Vagina (tissue), 2 donors: ENCODE data around the gene RHOH. TPM values are rescaled to one million over a fixed set of nuclear protein-coding genes. Genes with fewer than 3 reads are reported as not detected.

Experiments used
- DNase-seq, 2 donors: peaks; one replicate each; pipeline ENCODE4 v3.0.0-alpha.2; 2017; ENCODE audit errors: extremely low spot score in 2 of 2
- H3K27ac ChIP-seq: fragments of 200-600 bp; sonication (generic); one replicate; pipeline ENCODE4 v1.5.1; 2019
- H3K27me3 ChIP-seq: fragments of 200-600 bp; sonication (generic); one replicate; pipeline ENCODE4 v1.5.1; 2019
- H3K36me3 ChIP-seq, 2 donors: fragments of 200-600 bp; sonication (generic); one replicate each; pipeline ENCODE4 v1.5.1; 2017 to 2019
- H3K4me1 ChIP-seq: fragments of 200-600 bp; sonication (generic); one replicate; pipeline ENCODE4 v1.5.1; 2019
- H3K4me3 ChIP-seq, 2 donors: fragments of 200-600 bp; sonication (generic); 1 replicate in 1 of 2; 2 replicates in 1 of 2; pipeline ENCODE4 v1.5.1; 2016 to 2019
- H3K9me3 ChIP-seq: fragments of 200-600 bp; sonication (generic); one replicate; pipeline ENCODE4 v1.5.1; 2019
- CTCF ChIP-seq, 3 experiments: fragments of 450-650 bp in 2 of 3; fragments of 200-600 bp in 1 of 3; sonication (generic) in 1 of 3; IDR thresholded peaks; one replicate each; pipeline ENCODE4 v1.5.1; 2017 to 2019; ENCODE audit warnings: antibody characterized with exemption in 3 of 3, mild to moderate bottlenecking in 2 of 3, moderate library complexity in 2 of 3
- POLR2A ChIP-seq, 2 donors: fragments of 450-650 bp; IDR thresholded peaks; one replicate each; pipeline ENCODE4 v1.6.1; 2017; ENCODE audit warnings: antibody characterized with exemption in 2 of 2, mild to moderate bottlenecking in 2 of 2, moderate library complexity in 2 of 2
- POLR2AphosphoS5 ChIP-seq, 2 donors: sonication (generic); formaldehyde crosslinking; IDR thresholded peaks; one replicate each; pipeline ENCODE4 v1.9.0; 2017; ENCODE audit warnings: antibody characterized with exemption in 2 of 2, mild to moderate bottlenecking in 2 of 2, low read depth in 1 of 2; ENCODE audit not compliant: insufficient read depth in 1 of 2
- intact Hi-C: fragments of 100-400 bp; cut with DNase I; formaldehyde crosslinking; loops from one replicate; pipeline ENCODE4 v1.15.1; 2023
- total RNA-seq: library from RNA; depleted of rRNA; stranded (reverse); fragments of >200 nt; gene quantifications from one replicate; pipeline ENCODE4 v1.2.3, GENCODE V29; 2016

RHOH gene
- total RNA-seq, 1 donor from 2014 or later, result 2.9 TPM

- intact Hi-C loops, result no loop called here
These were observed 73.8 kb downstream of the RHOH start for GRCh38 chr4:40270609-40271008.

GRCh38 chr4:40275065-40275730 is 78.4 kb downstream of the RHOH start:
- H3K27ac ChIP-seq, result no peak overlapping the region
- no peak for DNase-seq
- TF ChIP-seq CTCF (IDR thresholded peaks at IDR 0.05) (no peak), POLR2A (IDR thresholded peaks at IDR 0.05) (no peak), POLR2AphosphoS5 (IDR thresholded peaks at IDR 0.05; ENCODE audit: insufficient read depth in 1 of 2, low read depth in 1 of 2) (no peak)
- H3K4me3 ChIP-seq, result no peak overlapping the region
- no peaks in the 10 kb centered on the region for H3K9me3 ChIP-seq
- H3K27me3 ChIP-seq, result no peaks in the 10 kb centered on the region
- H3K4me1 ChIP-seq, result no peaks in the 10 kb centered on the region
- intact Hi-C loops, result no loop called here
- no peaks in the 10 kb centered on the region for H3K36me3 ChIP-seq

More at GRCh38 chr4:40270609-40271008, 73.8 kb downstream of the RHOH start:
- no peak overlapping the region for H3K4me3 ChIP-seq
- H3K9me3 ChIP-seq, result no peaks in the 10 kb centered on the region
- no peaks in the 10 kb centered on the region for H3K4me1 ChIP-seq
- H3K27me3 ChIP-seq, result no peaks in the 10 kb centered on the region
- TF ChIP-seq POLR2AphosphoS5 (IDR thresholded peaks at IDR 0.05; ENCODE audit: insufficient read depth in 1 of 2, low read depth in 1 of 2) (no peak), CTCF (IDR thresholded peaks at IDR 0.05) (no peak), POLR2A (IDR thresholded peaks at IDR 0.05) (no peak)
- DNase-seq, result no peak
- H3K36me3 ChIP-seq, result no peaks in the 10 kb centered on the region
- H3K27ac ChIP-seq, result no peak overlapping the region

- DNase-seq, result no peak
- no peaks in the 10 kb centered on the region for H3K9me3 ChIP-seq
- no peaks in the 10 kb centered on the region for H3K27me3 ChIP-seq
- no peak overlapping the region for H3K4me3 ChIP-seq
- no peak overlapping the region for H3K27ac ChIP-seq
- intact Hi-C loops, result no loop called here
- H3K36me3 ChIP-seq, result no peaks in the 10 kb centered on the region
- no peaks in the 10 kb centered on the region for H3K4me1 ChIP-seq
- TF ChIP-seq POLR2AphosphoS5 (IDR thresholded peaks at IDR 0.05; ENCODE audit: insufficient read depth in 1 of 2, low read depth in 1 of 2), result no peak
- no peak for TF ChIP-seq CTCF (IDR thresholded peaks at IDR 0.05)
- no peak for TF ChIP-seq POLR2A (IDR thresholded peaks at IDR 0.05)
These were observed 79.7 kb downstream of the RHOH start for GRCh38 chr4:40276546-40276945.

GRCh38 chr4:40280586-40280985 is 83.8 kb downstream of the RHOH start:
- no peak for TF ChIP-seq CTCF (IDR thresholded peaks at IDR 0.05)
- no peak for TF ChIP-seq POLR2A (IDR thresholded peaks at IDR 0.05)
- TF ChIP-seq POLR2AphosphoS5 (IDR thresholded peaks at IDR 0.05; ENCODE audit: insufficient read depth in 1 of 2, low read depth in 1 of 2), result no peak
- Histone ChIP-seq H3K27ac (no peak overlapping the region), H3K4me1 (no peaks in the 10 kb centered on the region), H3K27me3 (no peaks in the 10 kb centered on the region), H3K36me3 (no peaks in the 10 kb centered on the region), H3K9me3 (no peaks in the 10 kb centered on the region), H3K4me3 (no peak overlapping the region)
- intact Hi-C loops, result no loop called here
- DNase-seq, result no peak

GRCh38 chr4:40281099-40281498 is 84.3 kb downstream of the RHOH start:
- no peak overlapping the region for H3K4me3 ChIP-seq
- no peaks in the 10 kb centered on the region for H3K36me3 ChIP-seq
- intact Hi-C loops, result no loop called here
- no peak for DNase-seq
- TF ChIP-seq POLR2AphosphoS5 (IDR thresholded peaks at IDR 0.05; ENCODE audit: insufficient read depth in 1 of 2, low read depth in 1 of 2) (no peak), CTCF (IDR thresholded peaks at IDR 0.05) (no peak), POLR2A (IDR thresholded peaks at IDR 0.05) (no peak)
- H3K27me3 ChIP-seq, result no peaks in the 10 kb centered on the region
- H3K9me3 ChIP-seq, result no peaks in the 10 kb centered on the region
- H3K4me1 ChIP-seq, result no peaks in the 10 kb centered on the region
- no peak overlapping the region for H3K27ac ChIP-seq
